Stimulated activated CD4-positive, alpha-beta T cell treated with anti-CD3 and anti-CD28 coated beads, Interleukin-12 subunit alpha, Interleukin-12 subunit beta, amount 100 ng/mL, for 4 hours (primary cell): ENCODE data around the gene COG7.

Experiments used
- DNase-seq: peaks from one replicate; pipeline ENCODE4 v3.0.0-alpha.2; 2020

Gene COG7

DNA sequence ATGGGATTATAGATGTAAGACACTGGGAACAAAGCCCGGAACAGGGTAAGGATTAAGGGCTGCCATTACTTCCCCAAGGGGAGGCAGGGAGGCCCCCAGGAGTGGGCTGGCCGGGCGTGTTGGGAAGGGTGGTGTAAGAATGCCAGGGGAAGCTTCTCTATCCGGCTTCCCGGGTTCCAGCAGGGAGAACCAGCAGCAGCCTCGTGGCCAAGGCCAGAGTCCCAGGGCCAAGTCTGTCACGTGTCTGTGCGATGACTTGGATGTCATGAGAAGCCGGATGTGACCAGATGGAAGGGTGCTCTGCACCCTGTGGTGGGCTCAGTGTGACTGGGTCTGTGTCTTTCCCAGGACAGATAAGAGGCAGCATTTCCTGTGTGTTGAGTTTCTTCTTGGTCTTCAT, 98.7 kb downstream of the COG7 start:
- no peak for DNase-seq

DNA sequence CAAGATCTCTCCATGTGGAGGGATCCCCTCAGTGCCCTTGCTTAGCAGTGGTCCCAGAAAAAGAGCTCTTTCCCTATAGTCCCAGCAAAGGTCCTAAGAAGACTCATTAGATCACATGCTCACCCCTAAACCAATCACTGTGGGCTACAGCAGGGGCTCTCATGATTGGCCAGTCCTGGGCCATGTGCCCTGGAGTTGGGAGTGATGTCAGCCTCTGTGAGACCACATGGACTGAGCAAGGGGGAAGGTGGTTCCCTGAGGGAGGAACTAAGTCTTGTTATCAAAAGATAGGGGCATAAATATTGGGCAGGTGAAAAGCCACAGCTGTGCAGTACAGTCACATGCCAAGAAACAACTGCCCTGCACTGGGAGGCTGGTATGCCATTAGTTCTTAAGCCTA, 99.5 kb downstream of the COG7 start:
- no peak for DNase-seq

DNA sequence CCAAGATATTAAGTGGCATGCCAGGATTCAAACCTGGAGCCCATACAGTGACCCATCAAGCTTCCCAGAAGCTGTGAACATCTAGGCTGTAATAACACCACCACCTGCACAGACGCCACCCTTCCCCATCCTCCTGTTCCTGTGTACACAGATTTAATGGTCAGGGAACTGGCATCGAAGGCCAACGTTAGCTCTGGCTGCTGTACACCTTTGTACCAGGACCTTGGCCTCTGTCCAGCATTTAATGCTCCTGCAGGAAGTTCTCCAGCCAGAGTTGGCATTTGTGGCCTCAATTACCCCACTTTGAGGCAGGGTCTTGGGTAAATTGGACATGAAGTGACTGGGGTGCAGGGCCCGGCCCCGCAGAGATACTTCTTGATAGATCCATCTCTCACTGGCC, 101.6 kb downstream of the COG7 start:
- DNase-seq = no peak

GRCh38 chr16:23348579-23349469, 104.2 kb downstream of the COG7 start:
- DNase-seq = no peak

GRCh38 chr16:23345237-23345636, 107.8 kb downstream of the COG7 start:
- no peak for DNase-seq

GRCh38 chr16:23343643-23344612, 109.1 kb downstream of the COG7 start:
- no peak for DNase-seq

GRCh38 chr16:23342083-23342640, 110.8 kb downstream of the COG7 start:
- no peak for DNase-seq

DNA sequence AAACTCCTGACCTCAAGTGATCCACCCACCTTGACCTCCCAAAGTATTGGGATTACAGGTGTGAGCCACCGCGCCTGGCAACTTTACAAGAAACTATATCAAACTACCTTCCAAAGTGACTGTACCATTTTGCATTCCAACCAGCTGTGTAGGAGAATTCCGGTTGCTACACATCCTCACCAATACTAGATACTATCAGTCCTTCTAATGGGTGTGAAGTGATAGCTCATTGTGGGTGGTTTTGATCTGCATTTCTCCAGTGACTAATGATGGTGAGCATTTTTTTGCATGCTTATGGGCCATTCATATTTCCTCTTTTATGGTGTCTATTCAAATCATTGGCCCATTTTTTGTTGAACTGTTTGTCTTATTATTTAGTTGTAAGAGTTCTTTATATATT, 113.2 kb downstream of the COG7 start:
- no peak for DNase-seq
